ENCODE data around the gene TGFBRAP1.
A peak's percentile ranks its signal among the peaks of the same experiment; 100 is the strongest.

TGFBRAP1 gene

GRCh38 chr2:105238664-105239240 is 90.8 kb downstream of the TGFBRAP1 start:
- TF ChIP-seq BHLHE40 (IDR thresholded peaks at IDR 0.05; ENCODE audit: borderline replicate concordance): no peak
- ChIA-PET POLR2A (interaction anchor here (0.7 kb wide), 1 partner anchor 24 kb away, joined by 3 read pairs; no protein-coding TSS in a partner anchor), CTCF (interaction anchor here (0.7 to 2.6 kb wide), 8 partner anchors 9 to 358 kb away, joined by 4 to 21 read pairs (median 6); no protein-coding TSS in a partner anchor)
- DNase-seq (ENCODE audit: extremely low spot score): no peak

- no peak for DNase-seq (ENCODE audit: extremely low spot score)
- TF ChIP-seq ZNF384 (IDR thresholded peaks at IDR 0.05) (no peak), ELF4 (IDR thresholded peaks at IDR 0.05) (no peak), PKNOX1 (IDR thresholded peaks at IDR 0.05) (no peak), NFRKB (IDR thresholded peaks at IDR 0.05) (no peak), SUZ12 (IDR thresholded peaks at IDR 0.05) (no peak), LEF1 (IDR thresholded peaks at IDR 0.05; ENCODE audit: borderline replicate concordance) (no peak), ARNT (IDR thresholded peaks at IDR 0.05) (no peak), CTBP1 (IDR thresholded peaks at IDR 0.05; ENCODE audit: borderline replicate concordance) (no peak), TARDBP (IDR thresholded peaks at IDR 0.05) (no peak), FOXA1 (IDR thresholded peaks at IDR 0.05) (no peak), FOXM1 (IDR thresholded peaks at IDR 0.05; ENCODE audit: borderline replicate concordance) (no peak), SP1 (IDR thresholded peaks at IDR 0.05) (no peak), BHLHE40 (IDR thresholded peaks at IDR 0.05; ENCODE audit: borderline replicate concordance) (no peak), FOXK2 (IDR thresholded peaks at IDR 0.05) (no peak), HDGF (IDR thresholded peaks at IDR 0.05; ENCODE audit: borderline replicate concordance) (no peak), L3MBTL2 (conservative IDR thresholded peaks at IDR 0.05) (no peak)
- ChIA-PET CTCF (interaction anchor here (0.9 to 2.6 kb wide), 2 partner anchors 15 to 123 kb away, joined by 3 to 21 read pairs; no protein-coding TSS in a partner anchor), POLR2A (no interaction called here)
Measured at GRCh38 chr2:105237045-105237765, 92.3 kb downstream of the TGFBRAP1 start.

GRCh38 chr2:105236060-105236424 is 93.5 kb downstream of the TGFBRAP1 start:
- ChIA-PET CTCF (interaction anchor here (0.7 to 2.3 kb wide), 10 partner anchors 9 to 131 kb away, joined by 3 to 35 read pairs (median 4); no protein-coding TSS in a partner anchor), POLR2A (no interaction called here)
- no peak for DNase-seq (ENCODE audit: extremely low spot score)
- TF ChIP-seq SUZ12 (IDR thresholded peaks at IDR 0.05) (no peak), FOXM1 (IDR thresholded peaks at IDR 0.05; ENCODE audit: borderline replicate concordance) (no peak), LEF1 (IDR thresholded peaks at IDR 0.05; ENCODE audit: borderline replicate concordance) (no peak), PKNOX1 (IDR thresholded peaks at IDR 0.05) (no peak), ZNF384 (IDR thresholded peaks at IDR 0.05) (no peak), L3MBTL2 (conservative IDR thresholded peaks at IDR 0.05) (no peak), HDGF (IDR thresholded peaks at IDR 0.05; ENCODE audit: borderline replicate concordance) (no peak), FOXA1 (IDR thresholded peaks at IDR 0.05) (no peak), SP1 (IDR thresholded peaks at IDR 0.05) (no peak), ELF4 (IDR thresholded peaks at IDR 0.05) (no peak), CTBP1 (IDR thresholded peaks at IDR 0.05; ENCODE audit: borderline replicate concordance) (no peak), BHLHE40 (IDR thresholded peaks at IDR 0.05; ENCODE audit: borderline replicate concordance) (no peak), NFRKB (IDR thresholded peaks at IDR 0.05) (no peak), FOXK2 (IDR thresholded peaks at IDR 0.05) (no peak), ARNT (IDR thresholded peaks at IDR 0.05) (no peak)

- ChIA-PET CTCF (interaction anchor here (0.7 to 2.3 kb wide), 10 partner anchors 8 to 130 kb away, joined by 3 to 35 read pairs (median 4); no protein-coding TSS in a partner anchor), POLR2A (no interaction called here)
- TF ChIP-seq LEF1 (IDR thresholded peaks at IDR 0.05; ENCODE audit: borderline replicate concordance) (no peak), HDGF (IDR thresholded peaks at IDR 0.05; ENCODE audit: borderline replicate concordance) (no peak), FOXA1 (IDR thresholded peaks at IDR 0.05) (no peak), L3MBTL2 (conservative IDR thresholded peaks at IDR 0.05) (no peak), BHLHE40 (IDR thresholded peaks at IDR 0.05; ENCODE audit: borderline replicate concordance) (no peak), NFRKB (IDR thresholded peaks at IDR 0.05) (no peak), TARDBP (IDR thresholded peaks at IDR 0.05) (no peak)
- DNase-seq (ENCODE audit: extremely low spot score): peak; percentile 54
Measured at GRCh38 chr2:105235388-105236059, 94.0 kb downstream of the TGFBRAP1 start.

- DNase-seq (ENCODE audit: extremely low spot score): no peak
- TF ChIP-seq FOXK2 (IDR thresholded peaks at IDR 0.05) (no peak), FOXA1 (IDR thresholded peaks at IDR 0.05) (no peak), ELF4 (IDR thresholded peaks at IDR 0.05) (no peak), HDGF (IDR thresholded peaks at IDR 0.05; ENCODE audit: borderline replicate concordance) (no peak), NFRKB (IDR thresholded peaks at IDR 0.05) (no peak), SUZ12 (IDR thresholded peaks at IDR 0.05) (no peak), LEF1 (IDR thresholded peaks at IDR 0.05; ENCODE audit: borderline replicate concordance) (no peak), PKNOX1 (IDR thresholded peaks at IDR 0.05) (no peak), ZNF384 (IDR thresholded peaks at IDR 0.05) (no peak), SP1 (IDR thresholded peaks at IDR 0.05) (no peak), ARNT (IDR thresholded peaks at IDR 0.05) (no peak), FOXM1 (IDR thresholded peaks at IDR 0.05; ENCODE audit: borderline replicate concordance) (no peak), TARDBP (IDR thresholded peaks at IDR 0.05) (no peak), L3MBTL2 (conservative IDR thresholded peaks at IDR 0.05) (no peak), CTBP1 (IDR thresholded peaks at IDR 0.05; ENCODE audit: borderline replicate concordance) (no peak), BHLHE40 (IDR thresholded peaks at IDR 0.05; ENCODE audit: borderline replicate concordance) (no peak)
- POLR2A ChIA-PET: no interaction called here
- CTCF ChIA-PET: interaction anchor here (0.6 to 3.5 kb wide), 2 partner anchors 117 to 164 kb away, joined by 3 to 17 read pairs; no protein-coding TSS in a partner anchor
Measured at GRCh38 chr2:105231232-105231619, 98.3 kb downstream of the TGFBRAP1 start.

Data from HEK293T (cell line).